GM12872 (cell line): ENCODE data around the gene OSBPL9.

Source experiments
- CTCF ChIP-seq: IDR thresholded peaks from 3 replicates; pipeline ENCODE4 v1.5.1; 2011; ENCODE audit warnings: low read depth, mild to moderate bottlenecking, low read length, moderate library complexity; ENCODE audit not compliant: insufficient read depth

OSBPL9 gene

GRCh38 chr1:51756290-51756689 is 139.4 kb downstream of the OSBPL9 start:
- TF ChIP-seq CTCF: no peak

- no peak for TF ChIP-seq CTCF
Observed at GRCh38 chr1:51758310-51758709, 141.4 kb downstream of the OSBPL9 start.

- no peak for TF ChIP-seq CTCF
Observed at GRCh38 chr1:51760872-51761271, 144.0 kb downstream of the OSBPL9 start.

GRCh38 chr1:51761351-51761750 is 144.5 kb downstream of the OSBPL9 start:
- no peak for TF ChIP-seq CTCF

GRCh38 chr1:51768971-51769588 is 152.2 kb downstream of the OSBPL9 start:
- peak; percentile 72 for TF ChIP-seq CTCF

- no peak for TF ChIP-seq CTCF
Observed at GRCh38 chr1:51776408-51776807, 159.5 kb downstream of the OSBPL9 start.

GRCh38 chr1:51780927-51781326 is 164.0 kb downstream of the OSBPL9 start:
- no peak for TF ChIP-seq CTCF
